H1 (cell line): ENCODE measurements around the gene SPANXN5. TPM values are rescaled to one million over a fixed set of nuclear protein-coding genes. Genes with fewer than 3 reads are reported as not detected.
"Not testable (repeated sequence)": the region's sequence is repeated elsewhere in the genome, so short reads cannot be mapped to it uniquely, and the experiment has no call there.

Source experiments
- CTCF ChIA-PET: fragments of 300-600 bp; sonication (Branson Sonifier 250); formaldehyde crosslinking; loops from one replicate; lab custom pipeline; 2021; ENCODE audit not compliant: partially characterized antibody; lab: Charles Lee
- POLR2A ChIA-PET: fragments of 300-600 bp; sonication (Branson Sonifier 250); formaldehyde crosslinking; loops from one replicate; lab custom pipeline; 2021; ENCODE audit warnings: inconsistent platforms; ENCODE audit not compliant: partially characterized antibody; lab: Charles Lee
- DNase-seq, 2 experiments: peaks; one replicate each; pipeline versions ENCODE4 v3.0.0 to v3.0.0-alpha.2; 2010 to 2022; ENCODE audit warnings: low spot score in 2 of 2, low read depth in 1 of 2, mixed read lengths in 1 of 2
- FAIRE-seq: peaks from 2 replicates; lab custom pipeline; 2011; peaks lifted over from hg19 to GRCh38; lab: Jason Lieb, UNC
- H2AFZ ChIP-seq: 2 replicates; pipeline ENCODE4 v1.8.1; 2012; ENCODE audit warnings: low read length, inconsistent platforms
- H2AK5ac ChIP-seq: 2 replicates; pipeline ENCODE4 v1.6.1; 2013; ENCODE audit warnings: low read depth, low read length
- H2BK120ac ChIP-seq: replicated peaks from 2 replicates; pipeline ENCODE3; 2013; ENCODE audit warnings: low read depth, low read length, inconsistent platforms
- H2BK12ac ChIP-seq: 2 replicates; pipeline ENCODE4 v1.6.1; 2013; ENCODE audit warnings: low read depth, low read length
- H2BK15ac ChIP-seq: 2 replicates; pipeline ENCODE4 v1.6.1; 2013; ENCODE audit warnings: low read length
- H2BK20ac ChIP-seq: 2 replicates; pipeline ENCODE4 v1.6.1; 2013; ENCODE audit warnings: low read length
- H2BK5ac ChIP-seq: 2 replicates; pipeline ENCODE4 v1.6.1; 2013; ENCODE audit warnings: low read depth, low read length
- H3K14ac ChIP-seq: 2 replicates; pipeline ENCODE4 v1.6.1; 2013; ENCODE audit warnings: inconsistent platforms; ENCODE audit not compliant: insufficient read length
- H3K18ac ChIP-seq: 2 replicates; pipeline ENCODE4 v1.6.1; 2013; ENCODE audit warnings: low read length; ENCODE audit errors: extremely low read depth
- H3K23ac ChIP-seq: 2 replicates; pipeline ENCODE4 v1.6.1; 2013; ENCODE audit warnings: inconsistent platforms; ENCODE audit not compliant: insufficient read length
- H3K23me2 ChIP-seq: 2 replicates; pipeline ENCODE4 v1.6.1; 2013; ENCODE audit warnings: low read depth, low read length
- H3K27ac ChIP-seq: 2 replicates; pipeline ENCODE4 v1.6.1; 2011; ENCODE audit warnings: low read depth, low read length, inconsistent platforms
- H3K27me3 ChIP-seq, 4 experiments: replicated peaks in 1 of 4; 1 replicate in 1 of 4; 2 replicates in 3 of 4; pipeline versions ENCODE4 v1.6.1 to v1.8.1; 2011 to 2013; ENCODE audit warnings: low read length in 3 of 4, mild to moderate bottlenecking in 3 of 4, inconsistent platforms in 2 of 4, mixed read lengths in 2 of 4, moderate library complexity in 1 of 4; ENCODE audit not compliant: control insufficient read depth in 3 of 4, insufficient read depth in 3 of 4; ENCODE audit errors: extremely low read depth in 1 of 4
- H3K36me3 ChIP-seq, 4 experiments: 2 replicates each; pipeline versions ENCODE4 v1.6.1 to v1.8.1; 2011 to 2013; ENCODE audit warnings: mild to moderate bottlenecking in 4 of 4, low read length in 3 of 4, moderate library complexity in 2 of 4, control low read depth in 1 of 4, inconsistent platforms in 1 of 4; ENCODE audit not compliant: insufficient read depth in 4 of 4, control insufficient read depth in 2 of 4
- H3K4ac ChIP-seq: replicated peaks from 2 replicates; pipeline ENCODE3; 2013; ENCODE audit warnings: low read length, low read depth, mixed read lengths, inconsistent platforms; ENCODE audit not compliant: insufficient read length
- H3K4me1 ChIP-seq, 4 experiments: replicated peaks in 1 of 4; 1 replicate in 1 of 4; 2 replicates in 3 of 4; pipeline versions ENCODE4 v1.6.1 to v1.8.1; 2011 to 2013; ENCODE audit warnings: low read length in 3 of 4, inconsistent platforms in 2 of 4, mixed read lengths in 1 of 4; ENCODE audit not compliant: insufficient read depth in 4 of 4, control insufficient read depth in 3 of 4
- H3K4me2 ChIP-seq, 2 experiments: 2 replicates each; pipeline versions ENCODE4 v1.6.1 to v1.8.1; 2011 to 2013; ENCODE audit warnings: low read depth in 2 of 2, low read length in 2 of 2, control low read depth in 1 of 2, inconsistent platforms in 1 of 2, mild to moderate bottlenecking in 1 of 2; ENCODE audit not compliant: insufficient read depth in 1 of 2
- H3K4me3 ChIP-seq, 4 experiments: fragments of 200-600, 300-600 bp in 1 of 4; sonication (generic), shearing (Covaris generic), sonication (Bioruptor Twin) in 1 of 4; 2 replicates each; pipeline versions ENCODE4 v1.5.1 to v1.8.1; 2011 to 2016; ENCODE audit warnings: low read length in 4 of 4, low read depth in 3 of 4, control low read depth in 2 of 4, inconsistent platforms in 2 of 4, mild to moderate bottlenecking in 2 of 4, mixed read lengths in 1 of 4, moderate library complexity in 1 of 4; ENCODE audit not compliant: insufficient read depth in 2 of 4; ENCODE audit errors: extremely low read depth in 1 of 4
- H3K56ac ChIP-seq: replicated peaks from 2 replicates; pipeline ENCODE3; 2013; ENCODE audit warnings: low read depth, mild to moderate bottlenecking, mixed read lengths, low read length, inconsistent platforms; ENCODE audit not compliant: insufficient read length
- H3K79me1 ChIP-seq: 2 replicates; pipeline ENCODE4 v1.6.1; 2013; ENCODE audit warnings: low read depth, low read length, control low read depth
- H3K79me2 ChIP-seq, 2 experiments: 2 replicates each; pipeline versions ENCODE4 v1.6.1 to v1.8.1; 2012 to 2013; ENCODE audit warnings: low read length in 2 of 2, mild to moderate bottlenecking in 2 of 2, inconsistent platforms in 1 of 2; ENCODE audit not compliant: insufficient read depth in 2 of 2, control insufficient read depth in 1 of 2
- H3K9ac ChIP-seq, 4 experiments: replicated peaks in 1 of 4; 1 replicate in 1 of 4; 2 replicates in 3 of 4; pipeline versions ENCODE4 v1.6.1 to v1.8.1; 2011 to 2013; ENCODE audit warnings: low read depth in 3 of 4, low read length in 3 of 4, control low read depth in 2 of 4, mild to moderate bottlenecking in 2 of 4, moderate library complexity in 2 of 4, inconsistent platforms in 1 of 4; ENCODE audit errors: extremely low read depth in 1 of 4
- H3K9me3 ChIP-seq, 2 experiments: 2 replicates each; pipeline versions ENCODE4 v1.6.1 to v1.8.1; 2012 to 2013; ENCODE audit warnings: mild to moderate bottlenecking in 2 of 2, moderate library complexity in 2 of 2, control low read depth in 1 of 2, inconsistent platforms in 1 of 2, low read depth in 1 of 2, low read length in 1 of 2, mixed read lengths in 1 of 2; ENCODE audit not compliant: insufficient read depth in 2 of 2
- H4K20me1 ChIP-seq, 2 experiments: replicated peaks in 1 of 2; 2 replicates each; pipeline versions ENCODE3 to v1.8.1; 2011 to 2013; ENCODE audit warnings: inconsistent platforms in 2 of 2, low read length in 2 of 2, mild to moderate bottlenecking in 1 of 2; ENCODE audit not compliant: insufficient read depth in 2 of 2, control insufficient read depth in 1 of 2
- H4K5ac ChIP-seq: 2 replicates; pipeline ENCODE4 v1.6.1; 2013; ENCODE audit warnings: low read length, low read depth, mixed read lengths, inconsistent platforms; ENCODE audit not compliant: insufficient read length
- H4K8ac ChIP-seq: 2 replicates; pipeline ENCODE4 v1.8.0; 2013; ENCODE audit warnings: mild to moderate bottlenecking, moderate library complexity, low read length, inconsistent platforms; ENCODE audit not compliant: insufficient read depth; ENCODE audit errors: extremely low read depth
- H4K91ac ChIP-seq: replicated peaks from 2 replicates; pipeline ENCODE3; 2013; ENCODE audit warnings: low read length, mixed read lengths, inconsistent platforms; ENCODE audit not compliant: insufficient read length
- WGBS, 2 experiments: shearing (Covaris generic) in 1 of 2; methylation state at CpG; one replicate each; pipeline versions ENCODE4 v1.1.6 to v1.1.7; 2013 to 2015; ENCODE audit warnings: low lambda C conversion rate in 2 of 2, mixed read lengths in 2 of 2, inconsistent platforms in 1 of 2, low coverage in 1 of 2, missing lambda C conversion rate in 1 of 2; ENCODE audit not compliant: insufficient replicate concordance in 2 of 2, insufficient coverage in 1 of 2, insufficient read length in 1 of 2; ENCODE audit errors: extremely low coverage in 1 of 2, missing lambda C conversion rate in 1 of 2; 5-methylcytosine and 5-hydroxymethylcytosine counted together
- long read RNA-seq, 2 experiments: library from RNA in 1 of 2; library from capped mRNA in 1 of 2; stranded (forward); transcript quantifications; one replicate each; pipeline ENCODE4 v2.0.0, GENCODE V29; 2021; ENCODE audit warnings: inconsistent platforms in 1 of 2
- polyA minus RNA-seq, 3 experiments: library from RNA; depleted of rRNA, polyadenylated mRNA; stranded (reverse); fragments of >200 nt; gene quantifications; 1 replicate in 2 of 3; 2 replicates in 1 of 3; pipeline ENCODE4 v1.2.3, GENCODE V29; 2011
- polyA plus RNA-seq, 7 experiments: library from polyadenylated mRNA; depleted of rRNA in 3 of 7; stranded (reverse) in 5 of 7; unstranded in 2 of 7; fragments of >200 nt in 5 of 7; fragments of 200-250 nt in 2 of 7; gene quantifications; 1 replicate in 5 of 7; 2 replicates in 1 of 7; 4 replicates in 1 of 7; pipeline versions ENCODE4 v1.2.1 to v1.2.3, GENCODE V29; 2011 to 2013; ENCODE audit warnings: missing spikeins in 2 of 7, mixed read lengths in 2 of 7
- total RNA-seq: library from RNA; stranded (reverse); fragmentation: NEBNext Ultra II Directional; extraction: Animal tissue kit (Norgen Biotek cat#: 25700); gene quantifications from 2 replicates; pipeline ENCODE4 v1.2.1, GENCODE V29; 2021

SPANXN5 gene
- total RNA-seq: not detected in 2 replicates
- polyA plus RNA-seq (2011; rRNA removed): not detected in 2 replicates
- not detected for polyA plus RNA-seq (2011; cell fraction: cytosol; rRNA removed)
- polyA plus RNA-seq (2011; cell fraction: nucleus; rRNA removed): not detected
- polyA plus RNA-seq (2012, experiment 1 of 2): not detected in 4 replicates
- polyA plus RNA-seq (2012, experiment 2 of 2): not detected
- not detected for polyA plus RNA-seq (2013, experiment 1 of 2)
- polyA plus RNA-seq (2013, experiment 2 of 2): not detected
- polyA minus RNA-seq (2011; rRNA and poly(A)+ RNA removed): not detected in 2 replicates
- not detected for polyA minus RNA-seq (2011; cell fraction: cytosol; rRNA and poly(A)+ RNA removed)
- polyA minus RNA-seq (2011; cell fraction: nucleus; rRNA and poly(A)+ RNA removed): not detected
- long read RNA-seq, experiment 1: 0 reads
- long read RNA-seq, experiment 2: 0 reads

GRCh38 chrX:52797327-52797726, at the start of gene SPANXN5:
Gene SPANXN5, minus strand, starts transcription at chrX:52797427. Its CDS starts 79 bp downstream, at chrX:52797348.
- H3K14ac ChIP-seq, H3K27ac ChIP-seq, H3K4me2 ChIP-seq, H2BK15ac ChIP-seq, H3K56ac ChIP-seq, H4K8ac ChIP-seq, H4K20me1 ChIP-seq, H2BK120ac ChIP-seq, H3K4me3 ChIP-seq, H3K4me1 ChIP-seq, H4K91ac ChIP-seq, H2AFZ ChIP-seq, H2BK20ac ChIP-seq, H3K9me3 ChIP-seq, H3K36me3 ChIP-seq, H3K18ac ChIP-seq, H3K9ac ChIP-seq, POLR2A ChIA-PET, H2BK5ac ChIP-seq, H3K23ac ChIP-seq, CTCF ChIA-PET, H2BK12ac ChIP-seq, H2AK5ac ChIP-seq, DNase-seq, H3K27me3 ChIP-seq, H3K23me2 ChIP-seq, FAIRE-seq, H4K5ac ChIP-seq, H3K79me2 ChIP-seq, H3K79me1 ChIP-seq, H3K4ac ChIP-seq: not testable (repeated sequence)
- 100% methylated on average over 1 of the region's 2 CpGs; no CpG with 5 or more reads in 1 of the 2 experiments for WGBS, 2 experiments
